Coronary artery (tissue), 2 donors: ENCODE results near the gene HECW1.

ENCODE experiments used
- DNase-seq: peaks from one replicate; pipeline ENCODE4 v3.0.0-alpha.2; 2017; ENCODE audit warnings: low spot score
- H3K27ac ChIP-seq, 2 donors: fragments of 200-600 bp; sonication (generic); one replicate each; pipeline ENCODE4 v1.5.1; 2016 to 2019
- H3K4me3 ChIP-seq: fragments of 200-600 bp; sonication (generic); 2 replicates; pipeline ENCODE4 v1.5.1; 2016; ENCODE audit warnings: mild to moderate bottlenecking, moderate library complexity
- TF ChIP-seq, protein P1 (sequence below): fragments of 200-600 bp; sonication (generic); IDR thresholded peaks from one replicate; pipeline ENCODE4 v1.5.1; 2019; ENCODE audit warnings: antibody characterized with exemption

The HECW1 gene

DNA sequence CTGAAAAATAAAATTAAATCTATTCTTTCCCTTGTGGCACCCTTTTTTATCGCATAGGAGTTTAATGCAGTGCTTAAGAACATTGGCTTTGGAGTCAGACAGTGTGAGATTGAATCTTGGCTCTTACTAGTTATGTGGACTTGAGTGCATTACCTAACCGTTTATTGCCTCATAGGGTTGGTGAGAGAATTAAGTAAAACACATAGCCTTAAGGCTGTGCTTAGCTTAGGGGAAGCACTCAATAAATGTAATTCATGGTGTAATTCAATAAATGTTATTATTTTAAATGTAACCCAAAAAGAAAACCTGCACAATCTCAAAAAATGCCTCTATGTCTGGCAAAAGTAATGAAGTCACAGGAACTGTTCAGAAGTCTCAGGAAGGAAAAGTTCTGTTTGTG, 473.1 kb downstream of the HECW1 start:
- H3K4me3 ChIP-seq, result no peak overlapping the region
- peak overlapping the region in 1 of 2 donors; percentile 92 for H3K27ac ChIP-seq
- TF ChIP-seq, protein P1, sequence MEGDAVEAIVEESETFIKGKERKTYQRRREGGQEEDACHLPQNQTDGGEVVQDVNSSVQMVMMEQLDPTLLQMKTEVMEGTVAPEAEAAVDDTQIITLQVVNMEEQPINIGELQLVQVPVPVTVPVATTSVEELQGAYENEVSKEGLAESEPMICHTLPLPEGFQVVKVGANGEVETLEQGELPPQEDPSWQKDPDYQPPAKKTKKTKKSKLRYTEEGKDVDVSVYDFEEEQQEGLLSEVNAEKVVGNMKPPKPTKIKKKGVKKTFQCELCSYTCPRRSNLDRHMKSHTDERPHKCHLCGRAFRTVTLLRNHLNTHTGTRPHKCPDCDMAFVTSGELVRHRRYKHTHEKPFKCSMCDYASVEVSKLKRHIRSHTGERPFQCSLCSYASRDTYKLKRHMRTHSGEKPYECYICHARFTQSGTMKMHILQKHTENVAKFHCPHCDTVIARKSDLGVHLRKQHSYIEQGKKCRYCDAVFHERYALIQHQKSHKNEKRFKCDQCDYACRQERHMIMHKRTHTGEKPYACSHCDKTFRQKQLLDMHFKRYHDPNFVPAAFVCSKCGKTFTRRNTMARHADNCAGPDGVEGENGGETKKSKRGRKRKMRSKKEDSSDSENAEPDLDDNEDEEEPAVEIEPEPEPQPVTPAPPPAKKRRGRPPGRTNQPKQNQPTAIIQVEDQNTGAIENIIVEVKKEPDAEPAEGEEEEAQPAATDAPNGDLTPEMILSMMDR, result no peak
- DNase-seq, result no peak

DNA sequence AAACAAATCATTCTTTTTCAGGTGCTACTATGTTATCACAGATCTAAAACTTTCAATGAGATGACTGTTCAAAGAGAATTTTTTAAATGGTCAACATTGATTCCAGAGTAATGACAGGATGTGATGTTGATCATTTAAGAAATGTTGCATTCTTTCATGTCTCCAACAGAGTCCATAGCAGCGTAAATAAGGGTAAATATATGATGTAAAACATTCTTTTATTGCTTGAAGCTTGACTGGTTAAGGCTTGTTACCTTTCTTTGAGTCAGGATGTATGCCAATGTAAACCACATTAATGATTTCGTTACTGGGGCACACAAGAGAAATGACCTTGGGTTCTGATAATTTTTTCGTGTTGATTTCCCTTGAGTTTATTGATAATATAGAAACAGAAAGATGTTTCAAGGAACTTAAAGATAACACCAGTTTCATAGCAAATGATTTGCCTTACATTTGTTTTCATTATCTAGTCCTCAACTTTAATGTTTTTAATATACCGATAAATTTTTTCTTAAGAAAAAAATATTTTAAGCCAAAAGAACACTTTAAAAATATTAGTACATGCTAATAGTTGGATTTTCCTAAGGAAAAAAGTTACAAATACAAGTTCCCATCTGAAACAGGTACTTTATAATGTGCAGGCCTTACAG, 473.9 kb downstream of the HECW1 start:
- TF ChIP-seq, protein P1, result no peak
- Histone ChIP-seq H3K27ac (no peak overlapping the region), H3K4me3 (no peak overlapping the region)
- DNase-seq, result no peak

DNA sequence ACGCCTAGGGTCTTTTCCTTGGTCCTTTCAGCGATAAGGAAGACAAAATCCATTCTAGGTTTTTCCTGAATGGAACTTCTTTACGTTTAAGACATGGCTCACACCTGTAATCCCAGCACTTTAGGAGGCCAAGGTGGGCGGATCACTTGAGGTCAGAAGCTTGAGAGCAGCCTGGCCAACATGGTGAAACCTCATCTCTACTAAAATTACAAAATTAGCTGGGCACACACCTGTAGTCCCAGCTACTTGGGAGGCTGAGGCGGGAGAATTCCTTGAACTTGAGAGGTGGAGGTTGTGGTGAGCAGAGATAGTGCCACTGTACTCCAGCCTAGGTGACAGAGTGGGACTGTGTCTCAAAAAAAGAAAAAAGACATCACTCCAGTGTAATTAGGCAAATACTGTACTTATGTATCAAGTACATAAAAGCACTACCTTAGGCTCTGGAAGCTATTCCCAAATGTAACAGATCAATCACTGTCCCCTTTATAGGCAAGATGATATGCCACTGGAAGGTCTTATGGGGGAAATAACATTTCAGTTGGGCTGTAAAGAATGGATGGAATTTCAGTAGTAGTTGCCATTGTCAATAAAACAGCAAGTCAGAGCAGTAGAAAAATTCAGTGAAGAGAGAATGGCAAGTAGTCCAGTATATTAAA, 476.2 kb downstream of the HECW1 start:
- Histone ChIP-seq H3K27ac (no peak overlapping the region), H3K4me3 (no peak overlapping the region)
- TF ChIP-seq, protein P1, result no peak
- no peak for DNase-seq

DNA sequence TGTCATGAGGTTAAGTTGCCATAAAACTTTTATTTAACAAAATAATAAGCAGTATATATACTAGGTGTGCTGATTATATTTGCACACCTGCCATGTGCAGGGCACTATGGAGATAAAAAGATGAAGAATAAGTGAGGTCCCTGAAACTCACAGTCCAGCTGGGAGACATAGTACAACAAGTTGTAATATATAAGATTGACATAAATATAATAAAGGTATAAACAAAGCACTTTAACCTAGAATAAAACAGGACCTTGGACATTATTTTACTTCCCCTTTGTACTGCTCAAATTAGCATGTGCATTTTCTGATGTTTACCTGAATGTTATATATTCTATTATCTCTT, 476.7 kb downstream of the HECW1 start:
- Histone ChIP-seq H3K4me3 (no peak overlapping the region), H3K27ac (no peak overlapping the region)
- TF ChIP-seq, protein P1, result no peak
- DNase-seq, result no peak

DNA sequence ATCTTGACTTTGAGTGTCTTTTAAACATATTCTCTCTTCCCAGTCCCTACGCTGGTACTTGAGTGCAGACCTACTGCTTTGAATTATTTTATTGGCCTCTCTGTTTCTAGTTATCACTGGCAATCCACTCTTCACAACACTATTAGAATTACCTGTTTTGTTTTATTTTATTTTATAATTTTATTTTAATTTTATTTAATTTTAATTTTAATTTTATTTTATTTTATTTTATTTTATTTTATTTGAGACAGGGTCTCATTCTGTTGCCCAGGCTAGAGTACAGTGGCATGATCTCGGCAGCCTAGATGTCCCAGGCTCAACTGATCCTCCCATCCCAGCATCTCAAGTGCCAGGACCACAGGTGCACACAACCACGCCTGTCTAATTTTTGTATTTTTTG, 477.3 kb downstream of the HECW1 start:
- Histone ChIP-seq H3K4me3 (no peak overlapping the region), H3K27ac (no peak overlapping the region)
- DNase-seq, result no peak
- TF ChIP-seq, protein P1, result no peak

DNA sequence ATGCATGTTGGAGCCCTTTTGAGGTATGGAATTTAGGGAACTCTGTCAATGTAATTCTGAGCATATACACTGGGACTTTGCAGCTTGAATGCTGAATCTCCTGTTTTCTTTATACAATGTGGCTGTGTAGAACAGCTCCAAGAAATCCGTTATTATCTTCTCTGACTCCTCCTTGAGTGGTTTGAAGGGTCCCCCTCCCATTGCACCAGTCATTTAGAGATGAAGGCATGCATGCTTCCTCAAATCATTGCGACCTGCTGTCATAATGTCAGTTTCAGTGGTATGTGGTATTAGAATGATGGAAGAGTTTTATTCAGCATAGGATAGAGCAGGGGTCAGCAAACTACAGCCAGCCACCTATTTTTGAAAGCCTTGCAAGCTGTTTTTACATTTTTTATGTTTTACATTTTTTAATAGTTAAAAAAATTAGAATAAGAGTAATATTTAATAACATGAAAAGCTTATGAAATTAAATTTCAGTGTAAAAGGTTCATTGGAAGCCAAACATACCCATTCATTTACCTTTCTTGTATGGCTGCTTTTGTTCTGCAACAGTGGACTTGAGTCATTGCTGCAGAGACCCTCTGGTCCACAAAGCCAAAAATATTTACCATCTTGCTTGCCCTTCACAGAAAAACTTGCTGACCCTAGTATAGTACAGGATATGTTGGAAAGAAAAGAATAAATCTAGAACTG, 478.6 kb downstream of the HECW1 start:
- H3K4me3 ChIP-seq, result no peak overlapping the region
- DNase-seq, result no peak
- TF ChIP-seq, protein P1, result no peak
- H3K27ac ChIP-seq, result no peak overlapping the region
